Adipose tissue (tissue), 3 donors: Measurements from ENCODE around the gene MCEMP1. TPM values are rescaled to one million over a fixed set of nuclear protein-coding genes. Genes with fewer than 3 reads are reported as not detected.

ENCODE experiments used
- H3K27ac ChIP-seq: one replicate; pipeline ENCODE4 v1.5.1; 2013; ENCODE audit warnings: low read depth, low read length
- WGBS, 3 donors: extraction: QIAGEN DNeasy Blood & Tissue Kit; methylation state at CpG; one replicate each; pipeline ENCODE4 v1.1.7; 2013; 5-methylcytosine and 5-hydroxymethylcytosine counted together
- polyA plus RNA-seq, 3 donors: library from polyadenylated mRNA; stranded (reverse); fragments of 200-250 nt; gene quantifications; one replicate each; pipeline ENCODE4 v1.2.3, GENCODE V29; 2013
- donor health status: healthy with polysubstance abuse.
- donor health status: Bipolar disorder and iron deficiency.
- donor health status: healthy.

Gene MCEMP1, protein sequence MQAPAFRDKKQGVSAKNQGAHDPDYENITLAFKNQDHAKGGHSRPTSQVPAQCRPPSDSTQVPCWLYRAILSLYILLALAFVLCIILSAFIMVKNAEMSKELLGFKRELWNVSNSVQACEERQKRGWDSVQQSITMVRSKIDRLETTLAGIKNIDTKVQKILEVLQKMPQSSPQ
- 10 to 100 TPM in 2 of 3 donors, under 1 TPM in 1; 0.76 to 36.0 (median 20.8) TPM for polyA plus RNA-seq

- 17 to 38% (median 22%) methylated on average over 10 of the region's 10 CpGs for WGBS, 3 donors
- no peak within 1 kb of the TSS for H3K27ac ChIP-seq
These were observed at the start of gene MCEMP1 for GRCh38 chr19:7676854-7677253. Gene MCEMP1, plus strand, starts transcription at chr19:7677090. Its CDS starts 31 bp downstream, at chr19:7677121.

- 89 to 94% (median 92%) methylated on average over 20 to 24 of the region's 24 CpGs for WGBS, 3 donors
- no peak overlapping the region for H3K27ac ChIP-seq
These were observed 49.7 kb upstream of the MCEMP1 start for GRCh38 chr19:7627166-7627565.

- WGBS, 3 donors = 3 to 5% (median 3%) methylated on average over 15 of the region's 15 CpGs
These were observed 48.1 kb upstream of the MCEMP1 start for GRCh38 chr19:7628589-7629311.

GRCh38 chr19:7629347-7630054 is 47.4 kb upstream of the MCEMP1 start, which contains the start of the genes PET100 and XAB2:
Gene PET100, plus strand, starts transcription at chr19:7629793. Its CDS starts 41 bp downstream, at chr19:7629834.
Gene XAB2, minus strand, starts transcription at chr19:7629545. Its CDS starts 18 bp downstream, at chr19:7629527.
- peak within 1 kb of the TSS; percentile 32 for H3K27ac ChIP-seq
- 0% methylated on average over 40 of the region's 40 CpGs for WGBS, 3 donors

More at GRCh38 chr19:7628589-7629311, 48.1 kb upstream of the MCEMP1 start:
- peak overlapping the region; percentile 32 for H3K27ac ChIP-seq

- no peak overlapping the region for H3K27ac ChIP-seq
- WGBS, 3 donors = 84 to 93% (median 90%) methylated on average over 12 of the region's 12 CpGs
These were observed 45.3 kb upstream of the MCEMP1 start for GRCh38 chr19:7631577-7631976.

DNA sequence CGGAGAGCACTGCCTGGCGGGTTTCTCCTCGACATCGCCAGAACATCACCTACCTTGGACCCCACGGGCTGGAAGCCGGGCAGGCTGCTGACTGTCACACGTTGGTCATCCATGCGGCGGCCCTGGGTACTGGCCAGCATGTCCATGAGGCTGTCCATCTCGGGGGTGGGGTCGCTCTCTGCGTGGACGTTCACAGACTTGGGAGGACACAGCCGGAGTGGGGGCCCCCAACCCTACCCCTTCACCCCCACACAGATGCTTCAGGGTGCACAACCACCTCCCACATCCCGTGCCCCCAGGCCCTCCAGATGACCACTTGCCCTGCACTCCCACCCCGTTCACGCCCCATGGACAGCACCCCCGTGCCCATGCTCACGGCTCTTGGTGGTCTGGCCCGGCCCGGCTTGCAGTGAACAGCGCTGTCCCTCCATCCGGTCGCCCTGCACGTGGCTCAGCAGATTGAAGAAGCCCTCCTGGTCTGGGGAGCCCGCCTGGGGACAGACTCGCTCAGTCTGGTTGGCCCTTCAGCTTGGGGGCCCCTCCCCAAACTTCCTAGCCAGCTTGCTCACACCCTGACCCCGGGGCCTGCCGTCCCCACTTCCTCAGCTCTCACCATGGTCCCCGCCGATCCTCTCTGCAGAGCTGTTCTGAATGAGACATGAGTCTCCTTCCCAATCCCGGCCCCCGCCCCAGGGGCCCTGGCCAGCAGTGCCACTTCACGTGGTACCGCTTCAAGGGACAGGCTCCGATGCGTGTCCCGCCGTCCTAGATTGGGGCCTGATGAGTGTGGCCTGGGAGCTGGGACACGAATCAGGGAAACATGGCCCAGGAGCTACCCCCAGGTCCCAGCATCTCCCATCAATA is 44.3 kb upstream of the MCEMP1 start:
- WGBS, 3 donors = 88 to 90% (median 89%) methylated on average over 40 of the region's 40 CpGs
- no peak overlapping the region for H3K27ac ChIP-seq

DNA sequence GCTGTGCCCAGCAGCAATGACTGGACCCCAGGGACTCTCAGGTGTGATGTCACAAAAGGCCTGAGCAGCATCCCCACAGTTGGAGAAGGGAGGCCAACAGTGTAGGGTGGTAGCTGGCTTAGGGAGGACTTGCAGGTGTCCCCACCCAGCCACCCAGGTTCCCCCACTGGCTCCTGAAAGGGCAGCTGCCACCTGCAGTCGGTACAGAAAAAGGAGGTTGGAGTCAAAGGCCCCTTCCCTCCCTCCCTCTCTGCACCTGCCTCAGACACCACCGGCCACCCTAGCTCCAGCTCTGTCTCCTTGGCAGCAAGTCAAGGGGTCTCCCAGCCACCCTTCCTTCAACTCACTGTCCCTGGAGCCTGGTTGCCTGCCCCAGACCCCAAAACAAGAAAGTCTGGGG is 43.2 kb upstream of the MCEMP1 start, which contains the start of gene PCP2:
Gene PCP2, minus strand, starts transcription at position 22 of the 400 bp plus-strand sequence. CDS start 262 bp downstream, outside the sequence.
- H3K27ac ChIP-seq = no peak within 1 kb of the TSS
- WGBS, 3 donors = 29 to 40% (median 35%) methylated on average over 1 to 2 of the region's 2 CpGs

- WGBS, 3 donors = 42 to 61% (median 50%) methylated on average over 6 of the region's 6 CpGs
- H3K27ac ChIP-seq = no peak overlapping the region
These were observed 41.2 kb upstream of the MCEMP1 start for GRCh38 chr19:7635670-7636069.

DNA sequence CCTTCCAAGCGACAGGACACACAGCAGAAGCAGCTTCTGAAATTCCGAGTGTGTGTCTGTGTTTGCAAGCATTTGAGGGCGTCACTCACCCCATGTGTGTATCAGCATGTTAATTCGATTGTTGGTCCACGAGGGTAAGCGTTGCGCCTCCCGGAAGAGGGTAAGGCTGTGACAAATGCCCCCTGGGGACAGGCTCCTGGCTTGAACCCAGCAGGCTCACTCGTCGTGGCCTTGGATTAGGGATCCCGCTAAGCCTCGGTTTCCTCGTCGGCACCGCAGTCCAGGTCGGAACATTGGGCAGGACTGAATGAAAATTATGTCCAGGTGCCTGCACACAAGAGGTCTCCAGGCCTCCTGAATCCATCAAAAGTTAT is 40.6 kb upstream of the MCEMP1 start:
- no peak overlapping the region for H3K27ac ChIP-seq
- 56 to 67% (median 65%) methylated on average over 16 of the region's 16 CpGs for WGBS, 3 donors

GRCh38 chr19:7636691-7637373 is 40.1 kb upstream of the MCEMP1 start, which contains the start of gene STXBP2:
Gene STXBP2, plus strand, starts transcription at chr19:7637110. Its CDS starts 40 bp downstream, at chr19:7637150.
- WGBS, 3 donors = 4 to 7% (median 6%) methylated on average over 57 to 61 of the region's 61 CpGs
- H3K27ac ChIP-seq = peak within 1 kb of the TSS; percentile 62

DNA sequence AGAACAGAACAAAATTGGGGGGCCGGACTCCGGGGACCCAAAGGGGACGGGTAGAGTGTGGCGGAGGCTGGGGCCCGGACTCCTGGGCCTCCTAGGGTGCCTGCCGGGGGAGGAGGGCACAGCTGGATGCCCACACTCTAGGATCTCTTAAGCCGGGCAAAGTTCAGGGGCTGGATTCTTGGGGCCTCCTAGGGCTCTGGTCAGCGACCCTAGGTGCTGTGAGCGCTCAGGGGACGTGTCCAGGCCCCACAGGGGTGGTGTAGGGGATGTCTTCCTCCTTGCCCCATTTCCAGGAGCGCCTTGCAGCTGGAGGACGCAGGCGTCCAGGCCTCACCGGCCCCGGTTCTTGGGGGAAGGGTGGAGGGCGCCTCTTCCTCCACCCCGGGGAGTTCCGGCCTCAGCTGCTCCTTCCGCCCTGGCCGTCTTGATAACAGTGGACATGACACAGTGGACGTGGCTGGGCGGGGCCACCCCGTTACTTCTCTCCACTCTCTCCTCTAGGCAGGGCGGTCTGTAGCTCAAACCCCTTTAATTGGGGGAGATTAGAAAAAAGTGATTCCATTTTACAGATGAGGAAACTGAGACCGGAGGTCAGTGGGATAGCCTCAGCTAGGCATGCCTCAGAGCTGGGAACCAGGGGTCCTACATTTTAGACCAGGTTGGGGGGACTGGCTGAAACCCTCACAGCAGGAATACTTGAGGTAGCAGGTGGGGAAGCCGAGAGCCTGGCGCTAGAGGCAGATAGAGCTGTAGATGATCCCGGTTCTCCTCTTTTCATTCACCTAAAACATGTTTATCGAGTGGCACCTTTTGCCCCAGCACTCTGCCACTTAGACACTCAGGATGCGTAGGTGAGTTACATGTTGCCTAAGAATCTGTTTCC is 39.3 kb upstream of the MCEMP1 start:
- H3K27ac ChIP-seq = peak overlapping the region; percentile 62
- 27 to 33% (median 28%) methylated on average over 29 to 30 of the region's 30 CpGs for WGBS, 3 donors

- no peak overlapping the region for H3K27ac ChIP-seq
- WGBS, 3 donors = 72 to 73% (median 73%) methylated on average over 12 of the region's 12 CpGs
These were observed 38.0 kb upstream of the MCEMP1 start for GRCh38 chr19:7638802-7639465.

- no peak overlapping the region for H3K27ac ChIP-seq
- WGBS, 3 donors = 96 to 98% (median 98%) methylated on average over 13 of the region's 13 CpGs
These were observed 37.0 kb upstream of the MCEMP1 start for GRCh38 chr19:7639863-7640348.

DNA sequence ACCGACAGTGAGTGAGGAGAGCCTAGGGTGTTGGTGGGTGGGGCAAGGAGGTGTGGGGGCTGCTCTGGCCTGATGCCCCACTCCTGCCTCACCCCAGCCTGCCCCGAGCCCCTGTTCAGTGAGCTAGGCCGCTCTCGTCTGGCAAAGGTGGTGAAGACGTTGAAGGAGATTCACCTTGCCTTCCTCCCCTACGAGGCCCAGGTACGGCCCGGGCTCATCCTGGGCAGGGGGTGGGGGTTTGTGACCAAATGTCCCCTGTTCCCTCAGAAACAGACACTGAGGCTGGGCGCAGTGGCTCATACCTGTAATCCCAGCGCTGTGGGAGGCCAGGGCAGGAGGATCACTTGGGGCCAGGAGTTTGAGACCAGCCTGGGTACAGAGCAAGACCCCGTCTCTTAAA is 36.1 kb upstream of the MCEMP1 start:
- no peak overlapping the region for H3K27ac ChIP-seq
- WGBS, 3 donors = 92 to 93% (median 92%) methylated on average over 11 of the region's 11 CpGs

- WGBS, 3 donors = 78 to 87% (median 86%) methylated on average over 40 to 43 of the region's 43 CpGs
- H3K27ac ChIP-seq = no peak overlapping the region
These were observed 35.3 kb upstream of the MCEMP1 start for GRCh38 chr19:7641290-7642276.
